Cardiac muscle cell (in vitro differentiated cells and primary cell): ENCODE measurements around the gene PPDPF. TPM values are rescaled to one million over a fixed set of nuclear protein-coding genes. Genes with fewer than 3 reads are reported as not detected.

Experiments
- DNase-seq, 2 donors: peaks; one replicate each; pipeline versions ENCODE4 v3.0.0 to v3.0.0-alpha.2; 2010 to 2017; ENCODE audit warnings: low read depth in 1 of 2, low spot score in 1 of 2
- H3K27ac ChIP-seq: fragments of 200-600 bp; sonication (generic); 2 replicates; pipeline ENCODE4 v1.5.1; 2016
- H3K27me3 ChIP-seq: fragments of 200-600 bp; sonication (generic); 2 replicates; pipeline ENCODE4 v1.6.0; 2016; ENCODE audit warnings: control low read depth
- H3K36me3 ChIP-seq: fragments of 200-600 bp; sonication (generic); 2 replicates; pipeline ENCODE4 v1.5.1; 2016; ENCODE audit warnings: control low read depth
- H3K4me1 ChIP-seq: fragments of 200-600 bp; sonication (generic); 2 replicates; pipeline ENCODE4 v1.8.1; 2017; ENCODE audit warnings: low read depth, mild to moderate bottlenecking, mixed run types
- H3K4me3 ChIP-seq: fragments of 200-600 bp; sonication (generic); 2 replicates; pipeline ENCODE4 v1.5.1; 2016; ENCODE audit warnings: mild to moderate bottlenecking
- H3K9me3 ChIP-seq: fragments of 200-600 bp; sonication (generic); 2 replicates; pipeline ENCODE4 v1.5.1; 2017; ENCODE audit warnings: low read depth, mild to moderate bottlenecking, control low read depth
- polyA plus RNA-seq: library from polyadenylated mRNA; unstranded; fragments of >200 nt; fragmentation: Nextera tagmentation; extraction: Ambion mirVana; gene quantifications from 2 replicates; pipeline ENCODE4 v1.2.1, GENCODE V29; 2016
- total RNA-seq: library from RNA; depleted of rRNA; stranded (reverse); fragments of >200 nt; gene quantifications from 2 replicates; pipeline ENCODE4 v1.2.3, GENCODE V29; 2016
- TF ChIP-seq, protein P1 (sequence below): IDR thresholded peaks from 2 replicates; pipeline ENCODE4 v1.5.1; 2012; ENCODE audit warnings: low read depth, mild to moderate bottlenecking, low read length

The PPDPF gene
- total and polyA plus RNA-seq, 2 experiments from 2014 or later: 265 to 368 TPM

DNA sequence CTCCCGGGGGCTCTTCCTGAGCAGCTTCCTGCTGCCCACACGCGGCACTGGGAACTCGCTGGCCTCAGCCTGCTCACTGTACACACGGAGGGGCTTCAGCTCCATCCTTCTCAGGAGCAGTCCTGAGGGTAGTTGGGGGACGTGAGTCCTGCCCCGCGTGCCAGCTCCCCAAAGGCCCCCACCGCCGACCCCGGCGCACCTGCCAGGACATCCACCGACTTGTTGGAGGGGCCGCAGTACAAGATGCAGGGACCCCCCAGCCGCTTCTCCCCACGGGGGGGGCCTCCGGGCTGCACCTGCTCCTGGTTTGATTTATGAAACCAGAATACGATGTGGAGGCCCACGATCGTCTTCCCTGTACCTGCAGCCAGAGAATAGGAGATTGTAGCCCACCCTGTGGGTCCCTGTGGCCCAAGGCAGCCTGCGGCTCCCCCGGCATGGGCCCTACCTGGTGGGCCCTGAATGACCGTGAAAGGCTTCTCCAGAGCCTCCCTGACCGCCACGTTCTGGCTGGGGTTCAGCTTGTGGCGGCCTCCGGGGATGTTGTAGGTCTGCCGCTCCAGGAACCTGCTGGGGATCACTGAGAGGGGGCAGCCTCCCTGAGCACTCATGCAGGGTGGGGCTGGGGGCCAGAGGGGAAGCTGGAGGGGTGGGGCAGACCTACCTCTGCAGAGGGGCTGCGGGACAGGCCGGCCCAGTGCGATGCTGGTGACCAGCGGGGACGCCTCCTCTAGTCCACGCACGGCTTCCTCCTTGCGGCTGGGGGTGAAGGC lies 41.2 kb downstream of the PPDPF start:
- H3K27ac ChIP-seq: no peak overlapping the region
- no peak overlapping the region for H3K4me3 ChIP-seq
- TF ChIP-seq, protein P1, sequence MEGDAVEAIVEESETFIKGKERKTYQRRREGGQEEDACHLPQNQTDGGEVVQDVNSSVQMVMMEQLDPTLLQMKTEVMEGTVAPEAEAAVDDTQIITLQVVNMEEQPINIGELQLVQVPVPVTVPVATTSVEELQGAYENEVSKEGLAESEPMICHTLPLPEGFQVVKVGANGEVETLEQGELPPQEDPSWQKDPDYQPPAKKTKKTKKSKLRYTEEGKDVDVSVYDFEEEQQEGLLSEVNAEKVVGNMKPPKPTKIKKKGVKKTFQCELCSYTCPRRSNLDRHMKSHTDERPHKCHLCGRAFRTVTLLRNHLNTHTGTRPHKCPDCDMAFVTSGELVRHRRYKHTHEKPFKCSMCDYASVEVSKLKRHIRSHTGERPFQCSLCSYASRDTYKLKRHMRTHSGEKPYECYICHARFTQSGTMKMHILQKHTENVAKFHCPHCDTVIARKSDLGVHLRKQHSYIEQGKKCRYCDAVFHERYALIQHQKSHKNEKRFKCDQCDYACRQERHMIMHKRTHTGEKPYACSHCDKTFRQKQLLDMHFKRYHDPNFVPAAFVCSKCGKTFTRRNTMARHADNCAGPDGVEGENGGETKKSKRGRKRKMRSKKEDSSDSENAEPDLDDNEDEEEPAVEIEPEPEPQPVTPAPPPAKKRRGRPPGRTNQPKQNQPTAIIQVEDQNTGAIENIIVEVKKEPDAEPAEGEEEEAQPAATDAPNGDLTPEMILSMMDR: no peak
- no peaks in the 10 kb centered on the region for H3K36me3 ChIP-seq
- no peaks in the 10 kb centered on the region for H3K27me3 ChIP-seq
- DNase-seq: no peak
- H3K4me1 ChIP-seq: no peaks in the 10 kb centered on the region
- no peaks in the 10 kb centered on the region for H3K9me3 ChIP-seq

DNA sequence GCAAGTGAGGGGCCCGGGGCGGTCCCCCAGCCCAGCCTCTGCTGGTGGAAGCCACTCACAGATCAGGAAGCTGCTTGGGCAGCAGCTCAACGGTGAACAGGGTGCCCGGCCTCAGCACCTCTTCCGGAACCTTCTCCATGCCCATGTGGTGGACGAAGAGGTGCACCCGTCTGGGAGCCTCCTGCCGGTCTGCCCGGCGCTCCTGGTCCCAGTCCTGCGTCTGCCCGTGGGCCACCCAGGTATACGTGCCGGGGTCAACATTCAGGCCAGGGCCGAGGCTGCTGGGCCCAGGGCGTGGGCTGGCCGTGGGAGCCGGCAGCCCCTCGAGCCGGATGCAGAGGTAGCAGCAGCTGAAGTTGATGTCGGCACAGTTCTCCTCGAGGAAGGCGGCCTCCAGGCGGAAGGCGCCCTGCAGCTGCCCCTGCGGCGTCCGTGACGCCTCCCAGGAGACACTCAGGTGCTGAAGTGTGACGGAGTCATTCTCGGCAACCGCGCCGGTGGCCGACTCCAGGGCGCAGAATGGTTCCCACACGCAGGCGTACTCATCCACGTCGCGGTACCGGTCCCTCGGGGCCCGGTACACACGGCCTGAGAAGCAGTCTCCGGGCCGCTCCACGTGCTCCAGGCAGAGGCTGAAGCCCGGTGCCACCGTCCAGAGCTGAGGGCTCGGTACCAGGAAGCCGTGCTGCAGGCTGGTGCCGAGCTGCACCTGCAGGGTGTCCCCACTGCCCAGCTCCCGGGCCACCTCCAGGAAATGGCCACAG lies 42.1 kb downstream of the PPDPF start:
- Histone ChIP-seq H3K4me1 (no peaks in the 10 kb centered on the region), H3K4me3 (no peak overlapping the region), H3K27ac (no peak overlapping the region), H3K36me3 (no peaks in the 10 kb centered on the region), H3K9me3 (no peaks in the 10 kb centered on the region), H3K27me3 (no peaks in the 10 kb centered on the region)
- TF ChIP-seq, protein P1: no peak
- no peak for DNase-seq

DNA sequence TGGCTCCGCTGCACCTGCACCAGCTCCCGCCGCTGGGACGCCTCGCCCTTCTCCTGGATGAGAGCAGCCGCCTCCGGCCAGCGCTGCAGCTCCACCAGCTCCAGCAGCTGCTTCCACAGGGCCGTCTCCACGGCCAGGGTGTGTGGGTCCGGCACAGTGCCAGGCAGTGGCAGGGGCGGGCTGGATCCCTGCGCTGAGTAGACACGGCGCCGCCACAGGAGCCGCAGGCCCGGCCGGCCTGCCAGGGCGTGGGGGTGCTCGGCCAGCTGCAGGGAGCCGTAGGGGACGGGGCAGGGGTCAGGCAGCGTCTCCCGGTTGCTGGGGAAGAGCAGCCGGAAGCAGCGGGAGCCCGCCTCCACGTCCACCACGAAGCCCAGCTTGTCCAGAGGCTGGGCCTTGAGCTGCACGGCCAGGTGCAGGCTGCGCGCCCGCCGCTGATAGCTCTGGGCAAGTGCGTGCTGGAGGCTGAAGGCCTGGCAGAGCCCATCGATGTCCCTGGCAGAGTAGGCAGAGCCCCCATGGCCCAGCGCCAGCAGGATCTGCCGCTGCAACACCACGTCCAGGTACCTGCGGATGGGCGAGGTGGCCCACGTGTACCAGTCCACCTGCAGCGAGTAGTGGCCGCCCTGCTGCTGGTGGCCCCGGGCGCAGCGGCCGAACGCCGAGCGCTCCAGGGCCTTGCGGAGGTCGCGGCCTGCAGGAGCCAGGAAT lies 42.8 kb downstream of the PPDPF start:
- H3K27me3 ChIP-seq: no peaks in the 10 kb centered on the region
- H3K36me3 ChIP-seq: no peaks in the 10 kb centered on the region
- no peaks in the 10 kb centered on the region for H3K9me3 ChIP-seq
- H3K4me1 ChIP-seq: no peaks in the 10 kb centered on the region
- TF ChIP-seq, protein P1: no peak
- DNase-seq: no peak
- no peak overlapping the region for H3K27ac ChIP-seq
- H3K4me3 ChIP-seq: no peak overlapping the region

DNA sequence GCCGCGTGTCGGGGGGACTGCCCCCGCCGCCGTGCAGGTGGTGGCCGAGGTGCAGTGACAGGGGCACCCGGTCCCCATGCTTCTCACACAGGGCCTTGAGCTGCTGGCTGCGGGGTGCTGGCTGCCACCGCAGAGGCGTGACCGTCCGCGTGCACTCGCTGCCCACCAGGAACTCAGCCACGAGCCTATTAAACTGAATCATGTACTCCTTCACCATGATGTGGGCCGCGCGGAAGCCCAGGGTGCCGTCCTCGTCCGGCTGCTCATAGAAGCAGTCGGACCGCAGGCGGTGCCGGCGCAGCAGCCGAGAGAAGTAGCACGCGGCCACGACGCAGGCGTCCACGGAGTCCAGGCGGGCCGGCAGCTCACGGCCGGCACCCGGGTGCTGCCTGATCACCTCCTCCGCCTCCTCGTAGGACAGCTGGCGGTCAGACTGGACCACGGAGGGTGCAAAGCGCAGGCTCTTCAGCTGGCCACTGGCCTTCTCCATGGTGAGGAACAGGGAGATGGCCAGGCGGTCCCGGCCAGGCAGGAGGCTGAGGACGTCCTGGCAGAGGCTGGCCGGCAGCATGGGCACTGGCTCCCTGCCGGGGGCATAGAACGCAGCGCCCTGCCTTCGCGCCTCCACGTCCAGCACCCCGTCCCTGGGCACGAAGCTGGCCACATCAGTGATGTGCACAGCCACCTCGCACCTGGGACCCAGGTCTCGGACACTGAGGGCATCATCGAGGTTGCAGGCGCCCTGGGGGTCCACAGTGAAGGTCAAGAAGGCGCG lies 43.7 kb downstream of the PPDPF start:
- Histone ChIP-seq H3K27me3 (no peaks in the 10 kb centered on the region), H3K9me3 (no peaks in the 10 kb centered on the region), H3K4me3 (no peak overlapping the region), H3K36me3 (no peaks in the 10 kb centered on the region), H3K27ac (no peak overlapping the region), H3K4me1 (no peaks in the 10 kb centered on the region)
- no peak for DNase-seq
- TF ChIP-seq, protein P1: no peak
